HG03139 (cell line): ENCODE data around the gene SIPA1L3.

Experiments used
- ATAC-seq: cut with Tn5 transposase; IDR thresholded peaks from one replicate; pipeline ENCODE4 v1.9.1; 2021; ENCODE audit not compliant: unreplicated experiment

Gene SIPA1L3

GRCh38 chr19:38142176-38143035 is 235.4 kb downstream of the SIPA1L3 start:
- no peak for ATAC-seq

DNA sequence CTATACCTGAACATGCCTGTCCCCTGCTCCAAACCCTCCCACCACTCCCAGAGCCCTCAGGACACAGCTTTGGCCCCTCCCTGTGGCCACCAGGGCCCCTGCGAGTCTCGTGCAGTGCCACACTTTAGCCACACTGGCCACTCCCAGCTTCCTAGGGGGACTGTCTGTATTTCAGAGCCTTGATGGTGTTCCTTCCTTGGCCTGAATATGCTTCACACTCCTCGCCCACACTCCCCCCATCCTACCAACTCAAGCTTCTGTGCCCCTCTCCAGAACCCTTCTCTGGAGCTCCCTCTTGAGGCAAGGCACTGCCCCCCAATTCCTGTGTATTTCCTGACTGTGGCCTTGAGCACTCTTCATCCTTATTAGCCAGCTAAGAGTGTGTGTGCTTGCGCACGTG is 236.8 kb downstream of the SIPA1L3 start:
- no peak for ATAC-seq

DNA sequence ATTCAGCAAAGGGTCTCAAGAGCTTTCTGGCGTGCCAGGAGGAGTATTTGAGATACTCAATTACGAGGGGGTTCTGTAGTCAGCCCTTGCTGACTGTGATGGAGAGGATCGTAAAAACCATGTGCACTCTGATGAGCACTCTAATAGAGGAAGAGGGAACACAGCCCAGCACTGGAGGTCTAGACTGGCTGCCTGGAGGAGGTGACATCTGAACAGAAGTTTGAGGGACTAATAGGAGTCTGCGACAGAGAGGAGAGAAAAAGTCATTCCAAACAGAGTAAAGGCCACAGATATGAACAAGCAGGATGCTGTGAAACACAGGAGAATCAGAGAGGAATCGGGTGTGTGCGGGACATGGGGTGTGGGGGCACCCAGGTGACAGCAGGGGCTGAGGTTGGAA is 237.7 kb downstream of the SIPA1L3 start:
- no peak for ATAC-seq

DNA sequence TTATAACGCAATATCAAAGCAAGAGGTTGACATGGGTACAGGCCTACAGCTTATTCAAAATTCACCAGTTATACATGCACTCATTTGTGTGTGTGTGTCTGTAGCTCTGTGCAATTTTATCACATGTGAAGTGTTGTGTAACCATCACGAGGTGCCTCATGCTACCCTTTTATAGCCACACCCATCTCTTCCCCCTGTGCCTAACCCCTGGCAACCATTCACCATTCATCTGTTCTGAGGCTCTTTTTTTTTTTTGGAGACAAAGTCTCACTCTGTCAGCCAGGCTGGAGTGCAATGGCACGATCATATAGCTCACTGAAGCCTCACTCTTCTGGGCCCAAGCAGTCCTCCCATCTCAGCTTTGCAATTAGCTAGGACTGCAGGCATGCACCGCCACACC is 238.6 kb downstream of the SIPA1L3 start:
- no peak for ATAC-seq

DNA sequence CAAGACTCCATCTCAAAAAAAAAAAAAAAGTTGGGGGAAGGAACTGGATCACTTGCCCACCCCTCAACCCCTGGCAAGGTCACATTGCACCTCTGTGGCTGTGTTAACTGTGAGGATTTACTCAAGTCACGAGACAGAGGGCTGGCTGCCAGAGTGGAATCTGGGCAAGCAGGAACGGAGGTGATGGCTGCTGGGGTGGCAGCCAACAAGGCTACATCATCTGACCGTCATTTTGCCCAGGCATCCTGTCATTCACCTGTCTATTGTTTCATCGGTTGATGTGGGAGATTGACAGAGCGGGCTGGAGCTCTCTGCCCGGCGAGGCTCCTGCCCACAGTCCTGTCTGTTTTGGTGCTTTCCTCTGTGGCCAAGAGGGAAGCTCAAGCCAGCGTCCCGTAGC is 241.3 kb downstream of the SIPA1L3 start:
- ATAC-seq = no peak

- ATAC-seq = no peak
Measured at GRCh38 chr19:38149661-38150061, 242.7 kb downstream of the SIPA1L3 start.

DNA sequence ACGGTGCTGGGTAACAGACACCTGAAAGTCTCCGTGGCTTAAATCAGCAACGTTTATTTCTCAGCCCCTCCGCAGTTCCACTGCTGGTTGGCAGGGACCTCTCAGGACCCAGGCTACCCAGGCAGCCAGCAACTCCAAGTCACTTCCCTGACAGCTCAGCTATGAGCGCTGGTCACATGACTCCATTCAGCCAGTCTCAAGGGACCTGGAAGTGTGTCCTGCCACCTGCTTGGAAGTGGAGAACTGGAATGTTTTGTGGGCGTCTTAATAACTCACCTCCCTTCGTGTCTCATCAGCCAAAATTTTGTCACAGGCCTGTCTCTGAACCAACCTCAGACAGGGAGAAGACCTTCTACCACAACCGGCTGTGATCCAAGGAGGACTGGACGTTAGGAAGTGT is 244.2 kb downstream of the SIPA1L3 start:
- ATAC-seq = no peak

- ATAC-seq = no peak
Measured at GRCh38 chr19:38152461-38153379, 245.7 kb downstream of the SIPA1L3 start.

GRCh38 chr19:38155453-38155852 is 248.4 kb downstream of the SIPA1L3 start:
- no peak for ATAC-seq

- ATAC-seq = no peak
Measured at GRCh38 chr19:38158730-38159129, 251.7 kb downstream of the SIPA1L3 start.

- no peak for ATAC-seq
Measured at GRCh38 chr19:38162094-38162493, 255.1 kb downstream of the SIPA1L3 start.

- no peak for ATAC-seq
Measured at GRCh38 chr19:38162632-38163031, 255.6 kb downstream of the SIPA1L3 start.

GRCh38 chr19:38163419-38164290 is 256.6 kb downstream of the SIPA1L3 start:
- ATAC-seq = no peak

GRCh38 chr19:38164526-38164925 is 257.5 kb downstream of the SIPA1L3 start:
- no peak for ATAC-seq

DNA sequence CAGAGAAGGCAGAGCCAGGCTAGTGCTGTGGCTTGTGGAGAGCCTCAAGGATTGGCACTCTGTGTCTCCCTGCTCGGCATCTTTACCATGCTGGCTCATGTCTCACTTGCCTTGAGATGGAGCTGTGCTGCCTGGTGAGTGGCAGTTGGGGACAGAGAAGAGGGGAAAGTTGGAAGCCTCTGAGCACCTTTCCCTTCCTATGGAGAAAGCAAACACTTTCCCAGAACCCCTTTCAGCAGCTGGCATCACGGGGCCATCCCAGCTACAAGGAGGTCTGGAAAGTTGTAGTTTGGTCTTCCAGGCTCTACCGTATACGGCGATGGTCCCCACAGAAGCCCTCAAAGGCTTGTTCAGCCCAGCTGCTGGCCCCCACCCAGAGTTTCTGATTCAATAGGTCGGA is 258.3 kb downstream of the SIPA1L3 start:
- ATAC-seq = no peak

GRCh38 chr19:38168637-38169036 is 261.6 kb downstream of the SIPA1L3 start:
- no peak for ATAC-seq

- no peak for ATAC-seq
Measured at GRCh38 chr19:38170334-38170733, 263.3 kb downstream of the SIPA1L3 start.

DNA sequence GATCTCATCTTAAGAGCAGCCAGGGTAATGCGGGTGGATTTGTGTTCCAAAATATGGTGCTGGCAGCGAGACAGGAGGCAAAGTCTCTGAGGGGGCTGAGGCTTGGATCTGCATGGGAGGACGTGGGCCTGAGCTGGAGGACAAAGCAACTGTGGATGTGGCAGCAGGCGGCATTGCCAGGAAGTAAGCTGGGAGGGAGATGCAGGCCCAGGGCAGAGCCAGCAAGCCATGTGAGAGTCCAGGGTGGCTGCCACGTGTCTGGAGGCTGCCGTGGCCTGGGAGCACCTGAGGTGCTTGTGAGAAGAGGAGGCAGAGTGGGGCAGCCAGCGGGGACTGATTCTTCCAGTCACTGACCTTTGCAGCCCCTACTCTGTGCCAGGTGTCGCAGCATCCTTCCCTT is 265.0 kb downstream of the SIPA1L3 start:
- no peak for ATAC-seq

GRCh38 chr19:38173291-38174041 is 266.5 kb downstream of the SIPA1L3 start:
- ATAC-seq = no peak

GRCh38 chr19:38175422-38175821 is 268.4 kb downstream of the SIPA1L3 start:
- ATAC-seq = no peak
